Measurements from ENCODE around the gene IMPDH1. TPM values are rescaled to one million over a fixed set of nuclear protein-coding genes. Genes with fewer than 3 reads are reported as not detected.

Gene IMPDH1
- total and polyA plus RNA-seq, 2 donors: 11.3 to 27.2 TPM

GRCh38 chr7:128394904-128395496 is 14.8 kb downstream of the IMPDH1 start:
- no peak overlapping the region for H3K27ac ChIP-seq (ENCODE audit: low read depth in 1 of 2, low read length in 1 of 2)
- H3K9me3 ChIP-seq (ENCODE audit: control insufficient read depth in 2 of 2, insufficient read depth in 1 of 2, low read length in 1 of 2): no peaks in the 10 kb centered on the region
- DNase-seq (ENCODE audit: low read depth in 6 of 9, low spot score in 9 of 9): no peak
- 97% methylated on average over 16 of the region's 16 CpGs for WGBS
- H3K36me3 ChIP-seq (ENCODE audit: control insufficient read depth in 2 of 2, insufficient read depth in 2 of 2, low read length in 1 of 2): peaks cover 18 to 50% of the 10 kb centered on the region in 2 donors
- H3K27me3 ChIP-seq (ENCODE audit: control insufficient read depth in 2 of 2, insufficient read depth in 1 of 2, low read length in 1 of 2): no peaks in the 10 kb centered on the region
- no peaks in the 10 kb centered on the region for H3K4me1 ChIP-seq (ENCODE audit: control insufficient read depth in 2 of 2, insufficient read depth in 2 of 2, low read length in 2 of 2)
- no peak overlapping the region for H3K4me3 ChIP-seq (ENCODE audit: low read length in 2 of 2)

GRCh38 chr7:128393526-128394330 is 16.1 kb downstream of the IMPDH1 start:
- no peak for DNase-seq (ENCODE audit: low read depth in 6 of 9, low spot score in 9 of 9)
- Histone ChIP-seq H3K4me3 (ENCODE audit: low read length in 2 of 2) (no peak overlapping the region), H3K4me1 (ENCODE audit: control insufficient read depth in 2 of 2, insufficient read depth in 2 of 2, low read length in 2 of 2) (no peaks in the 10 kb centered on the region), H3K9me3 (ENCODE audit: control insufficient read depth in 2 of 2, insufficient read depth in 1 of 2, low read length in 1 of 2) (no peaks in the 10 kb centered on the region), H3K27ac (ENCODE audit: low read depth in 1 of 2, low read length in 1 of 2) (no peak overlapping the region), H3K36me3 (ENCODE audit: control insufficient read depth in 2 of 2, insufficient read depth in 2 of 2, low read length in 1 of 2) (peaks cover 15 to 47% of the 10 kb centered on the region in 2 donors), H3K27me3 (ENCODE audit: control insufficient read depth in 2 of 2, insufficient read depth in 1 of 2, low read length in 1 of 2) (peaks cover 0 to 4% of the 10 kb centered on the region in 2 donors)
- 97% methylated on average over 23 of the region's 23 CpGs for WGBS

GRCh38 chr7:128392446-128393327 is 17.1 kb downstream of the IMPDH1 start:
- no peak for DNase-seq (ENCODE audit: low read depth in 6 of 9, low spot score in 9 of 9)
- Histone ChIP-seq H3K36me3 (ENCODE audit: control insufficient read depth in 2 of 2, insufficient read depth in 2 of 2, low read length in 1 of 2) (peaks cover 8 to 40% of the 10 kb centered on the region in 2 donors), H3K27me3 (ENCODE audit: control insufficient read depth in 2 of 2, insufficient read depth in 1 of 2, low read length in 1 of 2) (peaks cover 0 to 13% of the 10 kb centered on the region in 2 donors), H3K9me3 (ENCODE audit: control insufficient read depth in 2 of 2, insufficient read depth in 1 of 2, low read length in 1 of 2) (no peaks in the 10 kb centered on the region), H3K4me1 (ENCODE audit: control insufficient read depth in 2 of 2, insufficient read depth in 2 of 2, low read length in 2 of 2) (no peaks in the 10 kb centered on the region), H3K27ac (ENCODE audit: low read depth in 1 of 2, low read length in 1 of 2) (no peak overlapping the region), H3K4me3 (ENCODE audit: low read length in 2 of 2) (no peak overlapping the region)
- 98% methylated on average over 18 of the region's 18 CpGs for WGBS

- no peak for DNase-seq (ENCODE audit: low read depth in 6 of 9, low spot score in 9 of 9)
- Histone ChIP-seq H3K36me3 (ENCODE audit: control insufficient read depth in 2 of 2, insufficient read depth in 2 of 2, low read length in 1 of 2) (peaks cover 7 to 40% of the 10 kb centered on the region in 2 donors), H3K4me3 (ENCODE audit: low read length in 2 of 2) (no peak overlapping the region), H3K27ac (ENCODE audit: low read depth in 1 of 2, low read length in 1 of 2) (no peak overlapping the region), H3K27me3 (ENCODE audit: control insufficient read depth in 2 of 2, insufficient read depth in 1 of 2, low read length in 1 of 2) (peaks cover 0 to 16% of the 10 kb centered on the region in 2 donors), H3K9me3 (ENCODE audit: control insufficient read depth in 2 of 2, insufficient read depth in 1 of 2, low read length in 1 of 2) (no peaks in the 10 kb centered on the region), H3K4me1 (ENCODE audit: control insufficient read depth in 2 of 2, insufficient read depth in 2 of 2, low read length in 2 of 2) (peaks cover 0 to 3% of the 10 kb centered on the region in 2 donors)
- WGBS: 97% methylated on average over 7 of the region's 7 CpGs
Measured at GRCh38 chr7:128391805-128392204, 18.0 kb downstream of the IMPDH1 start.

- H3K36me3 ChIP-seq (ENCODE audit: control insufficient read depth in 2 of 2, insufficient read depth in 2 of 2, low read length in 1 of 2): peaks cover 0 to 35% of the 10 kb centered on the region in 2 donors
- H3K9me3 ChIP-seq (ENCODE audit: control insufficient read depth in 2 of 2, insufficient read depth in 1 of 2, low read length in 1 of 2): no peaks in the 10 kb centered on the region
- no peak for DNase-seq (ENCODE audit: low read depth in 6 of 9, low spot score in 9 of 9)
- H3K4me1 ChIP-seq (ENCODE audit: control insufficient read depth in 2 of 2, insufficient read depth in 2 of 2, low read length in 2 of 2): peaks cover 0 to 3% of the 10 kb centered on the region in 2 donors
- 36% methylated on average over 3 of the region's 3 CpGs for WGBS
- peaks cover 0 to 16% of the 10 kb centered on the region in 2 donors for H3K27me3 ChIP-seq (ENCODE audit: control insufficient read depth in 2 of 2, insufficient read depth in 1 of 2, low read length in 1 of 2)
- no peak overlapping the region for H3K27ac ChIP-seq (ENCODE audit: low read depth in 1 of 2, low read length in 1 of 2)
- H3K4me3 ChIP-seq (ENCODE audit: low read length in 2 of 2): no peak overlapping the region
Measured at GRCh38 chr7:128390871-128391565, 18.8 kb downstream of the IMPDH1 start.

GRCh38 chr7:128389618-128390329 is 20.0 kb downstream of the IMPDH1 start:
- H3K36me3 ChIP-seq (ENCODE audit: control insufficient read depth in 2 of 2, insufficient read depth in 2 of 2, low read length in 1 of 2): peaks cover 0 to 24% of the 10 kb centered on the region in 2 donors
- no peaks in the 10 kb centered on the region for H3K9me3 ChIP-seq (ENCODE audit: control insufficient read depth in 2 of 2, insufficient read depth in 1 of 2, low read length in 1 of 2)
- H3K27ac ChIP-seq (ENCODE audit: low read depth in 1 of 2, low read length in 1 of 2): no peak overlapping the region
- H3K27me3 ChIP-seq (ENCODE audit: control insufficient read depth in 2 of 2, insufficient read depth in 1 of 2, low read length in 1 of 2): peaks cover 0 to 16% of the 10 kb centered on the region in 2 donors
- H3K4me3 ChIP-seq (ENCODE audit: low read length in 2 of 2): no peak overlapping the region
- H3K4me1 ChIP-seq (ENCODE audit: control insufficient read depth in 2 of 2, insufficient read depth in 2 of 2, low read length in 2 of 2): peaks cover 0 to 6% of the 10 kb centered on the region in 2 donors
- 89% methylated on average over 9 of the region's 9 CpGs for WGBS
- DNase-seq (ENCODE audit: low read depth in 6 of 9, low spot score in 9 of 9): no peak

GRCh38 chr7:128389085-128389617 is 20.6 kb downstream of the IMPDH1 start:
- WGBS: 60% methylated on average over 2 of the region's 2 CpGs
- no peaks in the 10 kb centered on the region for H3K9me3 ChIP-seq (ENCODE audit: control insufficient read depth in 2 of 2, insufficient read depth in 1 of 2, low read length in 1 of 2)

GRCh38 chr7:128388145-128388485 is 21.7 kb downstream of the IMPDH1 start:
- peaks cover 0 to 9% of the 10 kb centered on the region in 2 donors for H3K36me3 ChIP-seq (ENCODE audit: control insufficient read depth in 2 of 2, insufficient read depth in 2 of 2, low read length in 1 of 2)
- peaks cover 0 to 16% of the 10 kb centered on the region in 2 donors for H3K27me3 ChIP-seq (ENCODE audit: control insufficient read depth in 2 of 2, insufficient read depth in 1 of 2, low read length in 1 of 2)
- no peaks in the 10 kb centered on the region for H3K9me3 ChIP-seq (ENCODE audit: control insufficient read depth in 2 of 2, insufficient read depth in 1 of 2, low read length in 1 of 2)
- DNase-seq (ENCODE audit: low read depth in 6 of 9, low spot score in 9 of 9): no peak
- H3K4me1 ChIP-seq (ENCODE audit: control insufficient read depth in 2 of 2, insufficient read depth in 2 of 2, low read length in 2 of 2): peaks cover 3 to 18% of the 10 kb centered on the region in 2 donors
- H3K4me3 ChIP-seq (ENCODE audit: low read length in 2 of 2): no peak overlapping the region
- 87% methylated on average over 3 of the region's 3 CpGs for WGBS
- no peak overlapping the region for H3K27ac ChIP-seq (ENCODE audit: low read depth in 1 of 2, low read length in 1 of 2)

More at GRCh38 chr7:128389085-128389617, 20.6 kb downstream of the IMPDH1 start:
- peaks cover 0 to 16% of the 10 kb centered on the region in 2 donors for H3K27me3 ChIP-seq (ENCODE audit: control insufficient read depth in 2 of 2, insufficient read depth in 1 of 2, low read length in 1 of 2)
- DNase-seq (ENCODE audit: low read depth in 6 of 9, low spot score in 9 of 9): no peak
- peaks cover 0 to 18% of the 10 kb centered on the region in 2 donors for H3K36me3 ChIP-seq (ENCODE audit: control insufficient read depth in 2 of 2, insufficient read depth in 2 of 2, low read length in 1 of 2)
- H3K27ac ChIP-seq (ENCODE audit: low read depth in 1 of 2, low read length in 1 of 2): no peak overlapping the region
- no peak overlapping the region for H3K4me3 ChIP-seq (ENCODE audit: low read length in 2 of 2)
- H3K4me1 ChIP-seq (ENCODE audit: control insufficient read depth in 2 of 2, insufficient read depth in 2 of 2, low read length in 2 of 2): peaks cover 0 to 10% of the 10 kb centered on the region in 2 donors

All from thymus (tissue), 11 donors.